ENCODE measurements around the gene SRRD.

DNA sequence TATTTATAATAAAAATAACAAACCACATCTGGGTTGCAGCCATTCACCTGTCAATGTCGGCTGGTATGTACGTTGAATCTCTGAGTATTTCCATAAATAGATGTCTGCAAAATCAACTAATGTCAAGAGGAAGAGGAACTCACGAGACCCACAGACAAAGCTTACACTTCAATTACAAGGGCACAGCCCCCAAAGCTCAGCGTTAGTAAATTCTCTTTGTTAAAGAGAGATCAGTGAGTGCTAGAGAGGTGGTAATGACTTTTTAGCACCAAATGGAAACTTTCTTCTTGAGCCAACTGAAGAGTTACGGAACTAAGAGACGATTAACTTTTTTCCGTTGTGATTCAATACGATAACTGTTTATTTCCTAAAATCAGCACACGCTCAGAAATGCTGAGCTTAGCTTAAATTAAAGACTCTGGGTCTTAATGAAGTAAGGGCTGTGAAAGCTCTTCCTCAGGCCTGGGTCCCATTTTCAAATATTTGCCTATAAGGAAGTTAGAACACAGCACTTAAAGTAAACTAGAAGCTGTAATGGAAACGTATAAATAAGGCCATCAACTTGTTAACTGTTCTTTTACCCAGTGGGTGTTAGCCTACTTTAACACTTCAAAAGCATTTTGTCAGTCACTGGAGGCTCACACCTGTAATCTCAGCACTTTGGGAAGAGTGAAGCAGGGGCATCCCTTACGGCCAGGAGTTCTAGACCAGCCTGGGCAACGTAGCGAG is 51.4 kb downstream of the SRRD start:
- TF ChIP-seq, protein P1, sequence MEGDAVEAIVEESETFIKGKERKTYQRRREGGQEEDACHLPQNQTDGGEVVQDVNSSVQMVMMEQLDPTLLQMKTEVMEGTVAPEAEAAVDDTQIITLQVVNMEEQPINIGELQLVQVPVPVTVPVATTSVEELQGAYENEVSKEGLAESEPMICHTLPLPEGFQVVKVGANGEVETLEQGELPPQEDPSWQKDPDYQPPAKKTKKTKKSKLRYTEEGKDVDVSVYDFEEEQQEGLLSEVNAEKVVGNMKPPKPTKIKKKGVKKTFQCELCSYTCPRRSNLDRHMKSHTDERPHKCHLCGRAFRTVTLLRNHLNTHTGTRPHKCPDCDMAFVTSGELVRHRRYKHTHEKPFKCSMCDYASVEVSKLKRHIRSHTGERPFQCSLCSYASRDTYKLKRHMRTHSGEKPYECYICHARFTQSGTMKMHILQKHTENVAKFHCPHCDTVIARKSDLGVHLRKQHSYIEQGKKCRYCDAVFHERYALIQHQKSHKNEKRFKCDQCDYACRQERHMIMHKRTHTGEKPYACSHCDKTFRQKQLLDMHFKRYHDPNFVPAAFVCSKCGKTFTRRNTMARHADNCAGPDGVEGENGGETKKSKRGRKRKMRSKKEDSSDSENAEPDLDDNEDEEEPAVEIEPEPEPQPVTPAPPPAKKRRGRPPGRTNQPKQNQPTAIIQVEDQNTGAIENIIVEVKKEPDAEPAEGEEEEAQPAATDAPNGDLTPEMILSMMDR (IDR thresholded peaks at IDR 0.05), result no peak
- TF ChIP-seq POLR2A (IDR thresholded peaks at IDR 0.05), result no peak

Data from esophagus squamous epithelium (tissue), 4 donors.